ENCODE data around the gene GSE1.

The GSE1 gene

GRCh38 chr16:85718682-85719081 lies 105.6 kb downstream of the GSE1 start:
- no peak for DNase-seq (ENCODE audit: low read depth in 1 of 2, low spot score in 1 of 2)

GRCh38 chr16:85719605-85720301 lies 106.6 kb downstream of the GSE1 start:
- no peak for DNase-seq (ENCODE audit: low read depth in 1 of 2, low spot score in 1 of 2)

GRCh38 chr16:85720302-85720637 lies 107.1 kb downstream of the GSE1 start:
- DNase-seq (ENCODE audit: low read depth in 1 of 2, low spot score in 1 of 2) = no peak

GRCh38 chr16:85722128-85722893 lies 109.2 kb downstream of the GSE1 start:
- DNase-seq (ENCODE audit: low read depth in 1 of 2, low spot score in 1 of 2) = no peak

GRCh38 chr16:85724126-85724879 lies 111.2 kb downstream of the GSE1 start:
- DNase-seq (ENCODE audit: low read depth in 1 of 2, low spot score in 1 of 2) = no peak

- DNase-seq (ENCODE audit: low read depth in 1 of 2, low spot score in 1 of 2) = no peak
Observed at GRCh38 chr16:85724936-85725335, 111.8 kb downstream of the GSE1 start.
